Measurements from ENCODE around the gene PPIF.

DNA sequence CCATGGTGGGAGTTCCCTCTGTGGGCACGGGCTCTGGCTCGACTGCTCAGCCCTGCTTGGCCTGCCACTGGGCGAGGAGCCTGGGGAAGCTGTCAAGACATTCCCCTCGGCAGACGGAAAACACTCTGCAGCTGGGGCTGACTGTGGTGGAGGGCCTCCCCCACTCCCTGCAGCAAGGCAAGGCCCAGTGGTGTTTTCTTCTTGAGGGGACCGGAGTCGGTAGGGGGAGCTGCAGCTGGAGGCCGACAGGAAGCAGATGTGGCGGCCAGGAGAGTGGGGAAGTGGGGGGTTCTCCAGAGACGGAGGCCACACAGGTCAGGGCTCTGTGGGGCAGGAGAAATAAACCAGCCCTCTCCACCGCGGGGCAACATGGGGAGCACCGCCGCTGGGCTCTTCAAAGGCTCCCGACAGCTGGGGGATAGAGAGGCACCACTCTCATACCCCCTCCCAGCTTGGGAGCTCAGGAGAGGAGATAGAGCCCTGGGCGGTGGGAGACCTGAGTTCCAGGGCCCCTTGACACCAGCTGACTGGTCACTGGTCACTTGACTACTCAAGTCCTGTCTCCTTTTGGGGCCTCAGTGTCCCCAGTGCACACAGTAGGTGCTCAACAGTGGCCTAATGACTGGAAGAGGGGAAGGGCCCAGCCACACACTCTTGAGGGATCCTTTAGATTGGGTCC is 43.4 kb downstream of the PPIF start:
- TF ChIP-seq POLR2A (IDR thresholded peaks at IDR 0.05) = no peak
- no peak for TF ChIP-seq POLR2AphosphoS5 (IDR thresholded peaks at IDR 0.05)
